Kidney epithelial cell (primary cell): Measurements from ENCODE around the gene TOP1. TPM values are rescaled to one million over a fixed set of nuclear protein-coding genes. Genes with fewer than 3 reads are reported as not detected.

Experiments
- DNase-seq: peaks from one replicate; pipeline ENCODE4 v3.0.0-alpha.2; 2010; ENCODE audit warnings: low read depth
- H3K27me3 ChIP-seq: 2 replicates; pipeline ENCODE4 v1.6.0; 2011; ENCODE audit warnings: low read length; ENCODE audit not compliant: control insufficient read depth, insufficient read depth
- H3K36me3 ChIP-seq: 2 replicates; pipeline ENCODE4 v1.5.1; 2011; ENCODE audit warnings: low read length; ENCODE audit not compliant: control insufficient read depth, insufficient read depth
- H3K4me3 ChIP-seq: 2 replicates; pipeline ENCODE4 v1.5.1; 2011; ENCODE audit warnings: low read depth, mild to moderate bottlenecking, control low read depth, low read length
- CTCF ChIP-seq: IDR thresholded peaks from 2 replicates; pipeline ENCODE4 v1.5.1; 2011; ENCODE audit warnings: mild to moderate bottlenecking, moderate library complexity, low read length, control low read depth, inconsistent platforms; ENCODE audit not compliant: insufficient read depth, poor library complexity, severe bottlenecking
- total RNA-seq: library from RNA; depleted of rRNA; stranded (reverse); fragments of >200 nt; gene quantifications from 2 replicates; pipeline ENCODE4 v1.2.3, GENCODE V29; 2015

TOP1 gene
- total RNA-seq, 1 donor from 2014 or later = 38.0 TPM

DNA sequence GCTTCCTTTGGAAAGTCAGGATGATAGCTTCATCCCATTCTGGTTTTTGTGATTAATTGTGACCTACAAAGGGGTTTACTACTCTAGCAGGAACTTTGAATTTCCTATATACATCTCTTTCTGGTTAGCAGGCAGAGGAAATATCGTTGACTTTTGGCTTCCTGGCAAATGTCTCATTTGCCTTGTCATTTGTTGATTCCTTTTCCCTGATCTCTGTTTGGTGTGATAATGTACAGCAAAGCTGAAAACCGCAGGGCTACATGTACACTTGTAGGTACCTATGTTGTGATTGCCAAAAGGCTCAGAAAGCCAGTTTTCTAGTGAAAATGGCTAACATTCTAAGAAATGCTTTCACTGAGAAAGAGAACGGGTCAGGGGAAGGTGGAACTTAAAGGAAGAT lies 44.3 kb downstream of the TOP1 start:
- Histone ChIP-seq H3K4me3 (no peak overlapping the region), H3K27me3 (no peaks in the 10 kb centered on the region), H3K36me3 (no peaks in the 10 kb centered on the region)
- DNase-seq = no peak
- TF ChIP-seq CTCF = no peak

DNA sequence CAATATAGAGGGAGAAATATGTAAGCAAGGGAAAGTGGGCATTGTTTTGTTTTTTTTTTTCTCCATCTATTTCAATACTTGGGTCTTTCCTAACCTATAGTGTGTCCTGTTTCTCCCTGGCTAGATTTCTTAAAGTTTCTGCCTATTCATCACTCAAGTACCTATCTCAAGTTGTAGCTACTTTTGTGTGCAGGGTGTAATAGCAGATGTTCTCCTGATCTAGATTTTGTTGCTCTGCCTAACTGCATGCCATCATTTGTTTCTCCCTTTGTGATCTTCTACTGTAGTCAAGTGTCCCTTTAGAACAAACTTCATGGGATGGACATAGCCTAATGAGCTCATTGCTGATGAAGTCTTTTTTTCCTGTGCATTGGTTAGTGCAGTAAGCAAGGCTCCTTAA lies 45.8 kb downstream of the TOP1 start:
- no peak for DNase-seq
- Histone ChIP-seq H3K27me3 (no peaks in the 10 kb centered on the region), H3K4me3 (no peak overlapping the region), H3K36me3 (no peaks in the 10 kb centered on the region)
- TF ChIP-seq CTCF = no peak

DNA sequence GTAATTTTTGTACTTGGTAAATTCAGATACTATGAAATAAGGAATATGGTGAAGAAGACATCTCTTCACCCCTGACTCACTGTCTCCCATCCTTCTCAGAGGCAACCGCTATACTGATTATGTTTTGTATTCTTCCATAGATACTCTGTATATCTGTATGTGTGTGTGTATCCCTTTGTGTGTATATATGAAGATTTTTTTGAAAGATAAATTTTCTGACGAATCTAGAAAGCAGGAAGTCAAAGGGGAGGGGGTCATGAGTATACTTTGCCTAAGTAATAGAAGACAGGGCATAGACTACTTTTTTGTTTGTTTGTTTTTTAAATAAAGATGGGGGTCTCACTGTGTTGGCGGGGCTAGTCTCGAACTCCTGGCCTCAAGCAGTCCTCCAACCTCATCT lies 48.2 kb downstream of the TOP1 start:
- no peaks in the 10 kb centered on the region for H3K27me3 ChIP-seq
- no peak for TF ChIP-seq CTCF
- DNase-seq = no peak
- H3K4me3 ChIP-seq = no peak overlapping the region
- H3K36me3 ChIP-seq = no peaks in the 10 kb centered on the region

DNA sequence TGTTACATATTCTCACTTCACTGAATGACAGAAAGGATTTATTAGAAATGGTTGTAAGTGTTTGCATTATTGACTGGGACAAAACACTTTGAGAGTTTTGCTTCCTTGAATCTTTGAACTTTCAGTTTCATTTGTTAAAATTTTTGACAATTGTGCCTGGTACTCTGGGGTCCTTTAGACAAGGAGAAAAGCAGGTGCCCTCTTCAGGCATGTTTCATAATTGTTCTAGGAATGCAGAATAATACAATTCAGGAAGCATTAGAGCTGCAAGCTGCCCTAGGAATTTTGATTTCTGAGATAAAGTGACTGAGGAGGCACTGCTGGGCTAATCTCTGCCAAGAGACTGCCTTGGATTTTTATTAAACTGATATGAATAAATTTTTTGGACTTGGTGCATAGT lies 49.7 kb downstream of the TOP1 start:
- Histone ChIP-seq H3K27me3 (no peaks in the 10 kb centered on the region), H3K36me3 (no peaks in the 10 kb centered on the region), H3K4me3 (no peak overlapping the region)
- peak; percentile 53 for TF ChIP-seq CTCF
- DNase-seq = no peak

DNA sequence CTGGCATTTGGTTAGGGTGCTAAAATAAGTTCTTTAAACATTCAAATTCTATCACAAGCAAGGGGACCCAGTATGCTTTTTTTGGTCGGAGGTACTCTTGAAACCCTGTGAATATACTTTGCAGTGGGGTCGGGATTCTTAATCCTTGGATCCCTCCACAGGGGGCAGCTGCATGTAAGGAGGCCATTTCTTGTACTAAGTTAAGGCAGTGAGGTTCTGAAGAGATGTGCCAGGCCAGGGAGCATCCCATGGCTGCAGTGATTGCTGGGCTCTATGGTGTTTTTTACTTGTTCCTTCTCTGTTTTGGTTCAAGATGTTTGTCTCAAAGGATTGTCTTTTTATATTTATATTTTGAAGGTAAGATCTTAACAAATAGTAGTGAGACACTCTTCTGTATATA lies 50.4 kb downstream of the TOP1 start:
- no peak for DNase-seq
- Histone ChIP-seq H3K4me3 (no peak overlapping the region), H3K36me3 (no peaks in the 10 kb centered on the region), H3K27me3 (no peaks in the 10 kb centered on the region)
- TF ChIP-seq CTCF = no peak

DNA sequence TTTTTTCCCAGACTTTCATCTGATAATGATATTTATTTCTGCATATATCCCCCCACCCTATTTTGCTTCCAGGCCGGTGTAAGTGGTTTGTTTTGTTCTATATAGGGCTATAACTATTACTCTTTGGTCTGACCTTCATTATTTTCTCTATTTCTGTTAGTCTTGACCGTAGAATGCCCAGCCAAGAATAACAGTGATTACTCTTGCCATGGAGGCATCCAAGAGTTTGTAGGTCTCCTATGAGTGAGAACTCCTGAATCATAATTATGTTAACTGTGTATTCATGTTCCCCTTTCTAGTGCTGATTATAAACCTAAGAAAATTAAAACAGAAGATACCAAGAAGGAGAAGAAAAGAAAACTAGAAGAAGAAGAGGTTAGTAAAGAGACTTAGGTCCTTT lies 52.2 kb downstream of the TOP1 start:
- DNase-seq = no peak
- H3K36me3 ChIP-seq = peaks cover 1% of the 10 kb centered on the region
- no peak for TF ChIP-seq CTCF

More for the DNA sequence above, 52.2 kb downstream of the TOP1 start:
- Histone ChIP-seq H3K4me3 (no peak overlapping the region), H3K27me3 (no peaks in the 10 kb centered on the region)
